HCT116 (cell line): ENCODE data around the gene SPEM1.

Experiments
- CEBPB ChIP-seq: IDR thresholded peaks from 2 replicates; pipeline ENCODE4 v1.6.1; 2012; ENCODE audit warnings: low read depth
- CTCF ChIP-seq, 3 experiments: fragments of 200-600 bp in 1 of 3; sonication (generic) in 1 of 3; IDR thresholded peaks in 2 of 3; conservative IDR thresholded peaks in 1 of 3; 2 replicates each; pipeline ENCODE4 v1.5.1; 2012 to 2017; ENCODE audit warnings: low read depth in 2 of 3, low read length in 2 of 3, antibody characterized with exemption in 1 of 3, borderline replicate concordance in 1 of 3, control low read depth in 1 of 3, mild to moderate bottlenecking in 1 of 3, mixed read lengths in 1 of 3, mixed run types in 1 of 3, moderate library complexity in 1 of 3; ENCODE audit not compliant: insufficient read depth in 1 of 3
- EZH2 ChIP-seq: fragments of 200-600 bp; sonication (generic); IDR thresholded peaks from 2 replicates; pipeline ENCODE4 v1.6.1; 2017; ENCODE audit warnings: antibody characterized with exemption, mixed run types
- JUND ChIP-seq: IDR thresholded peaks from 2 replicates; pipeline ENCODE4 v1.6.1; 2012
- POLR2A ChIP-seq: IDR thresholded peaks from 2 replicates; pipeline ENCODE4 v1.7.0; 2011; ENCODE audit warnings: borderline replicate concordance; ENCODE audit not compliant: insufficient read depth, insufficient read length; ENCODE audit errors: extremely low read depth
- POLR2AphosphoS5 ChIP-seq: IDR thresholded peaks from 2 replicates; pipeline ENCODE4 v1.6.1; 2011; ENCODE audit warnings: mild to moderate bottlenecking, low read depth, low read length, moderate library complexity
- REST ChIP-seq: IDR thresholded peaks from 2 replicates; pipeline ENCODE4 v1.6.1; 2012; ENCODE audit warnings: low read depth
- SIN3A ChIP-seq: IDR thresholded peaks from 2 replicates; pipeline ENCODE4 v1.6.1; 2012; ENCODE audit warnings: low read depth
- TCF7L2 ChIP-seq: IDR thresholded peaks from 2 replicates; pipeline ENCODE4 v1.7.0; 2011; ENCODE audit warnings: borderline replicate concordance, inconsistent platforms; ENCODE audit not compliant: insufficient read depth, insufficient read length; ENCODE audit errors: extremely low read depth
- YY1 ChIP-seq: IDR thresholded peaks from 2 replicates; pipeline ENCODE4 v1.6.1; 2011; ENCODE audit warnings: low read length, low read depth, moderate library complexity, mild to moderate bottlenecking; ENCODE audit not compliant: insufficient replicate concordance; ENCODE audit errors: extremely low read depth
- ZNF274 ChIP-seq: fragments of 200-500 bp; sonication (Bioruptor generic); IDR thresholded peaks from 2 replicates; pipeline ENCODE4 v1.6.1; 2014; ENCODE audit warnings: mild to moderate bottlenecking, low read depth, low read length, inconsistent platforms
- TF ChIP-seq, protein P1 (sequence below): IDR thresholded peaks from 2 replicates; pipeline ENCODE4 v1.6.1; 2012

DNA sequence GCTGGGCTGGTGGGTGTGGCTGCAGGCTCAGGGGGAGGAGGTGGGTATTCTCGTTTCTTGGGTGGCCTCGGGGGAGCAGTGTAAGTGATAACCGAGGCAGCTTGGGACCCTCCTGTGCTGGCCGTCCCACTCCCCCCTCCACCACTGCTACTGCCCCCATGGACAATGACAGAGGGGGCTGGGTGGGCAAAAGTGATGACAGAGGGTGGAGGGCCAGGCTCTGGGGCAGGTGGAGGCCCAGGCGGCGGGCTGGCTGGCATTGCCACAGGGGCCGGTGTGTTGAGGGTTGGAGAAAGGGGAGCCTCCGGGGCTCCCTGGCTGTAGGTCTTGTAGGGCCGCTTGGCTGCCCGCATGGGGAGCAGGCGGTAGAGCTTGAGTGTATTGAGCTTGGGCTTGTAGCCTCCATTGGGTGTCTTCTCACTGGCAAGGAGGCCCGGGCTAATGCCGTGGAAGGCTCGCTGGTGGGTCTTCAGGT is 43.3 kb downstream of the SPEM1 start:
- no peak for TF ChIP-seq SIN3A
- TF ChIP-seq CTCF (IDR thresholded peaks at IDR 0.05 in 2 of 3, conservative IDR thresholded peaks at IDR 0.05 in 1 of 3; ENCODE audit: borderline replicate concordance in 1 of 3, insufficient read depth in 1 of 3, low read depth in 2 of 3, low read length in 2 of 3) = no peak
- TF ChIP-seq POLR2AphosphoS5 = no peak
- no peak for TF ChIP-seq POLR2A
- no peak for TF ChIP-seq JUND
- TF ChIP-seq ZNF274 = no peak
- no peak for TF ChIP-seq EZH2
- no peak for TF ChIP-seq REST
- TF ChIP-seq, protein P1, sequence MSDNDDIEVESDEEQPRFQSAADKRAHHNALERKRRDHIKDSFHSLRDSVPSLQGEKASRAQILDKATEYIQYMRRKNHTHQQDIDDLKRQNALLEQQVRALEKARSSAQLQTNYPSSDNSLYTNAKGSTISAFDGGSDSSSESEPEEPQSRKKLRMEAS = no peak
- TF ChIP-seq CEBPB = no peak
- no peak for TF ChIP-seq TCF7L2
- no peak for TF ChIP-seq YY1
